Medulla oblongata (tissue), 1 donor: ENCODE results near the gene CD1C.
"Not testable (repeated sequence)": the region's sequence is repeated elsewhere in the genome, so short reads cannot be mapped to it uniquely, and the experiment has no call there.

ENCODE experiments used
- DNase-seq: peaks from one replicate; pipeline ENCODE4 v3.0.0-alpha.2; 2015; ENCODE audit errors: extremely low spot score

CD1C gene

DNA sequence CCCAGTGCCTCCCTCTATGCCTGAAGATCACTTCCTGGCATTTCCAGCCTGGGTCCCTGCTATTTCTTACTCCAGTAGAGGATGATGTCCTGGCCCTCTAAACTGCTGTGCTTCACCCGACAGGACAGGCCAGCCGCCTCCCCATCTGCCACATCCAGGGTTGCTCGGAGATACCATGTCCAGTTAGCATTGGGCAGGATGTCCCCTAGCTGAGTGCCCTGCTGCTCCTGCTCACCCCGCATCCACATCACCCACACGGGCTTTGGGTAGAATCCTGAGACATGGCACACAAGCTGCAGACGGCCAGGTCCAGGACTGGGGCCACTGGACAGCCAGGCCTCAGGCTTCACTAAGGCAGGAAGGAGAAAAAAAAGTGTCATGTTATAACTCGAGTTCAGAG is 39.6 kb downstream of the CD1C start:
- DNase-seq = no peak

DNA sequence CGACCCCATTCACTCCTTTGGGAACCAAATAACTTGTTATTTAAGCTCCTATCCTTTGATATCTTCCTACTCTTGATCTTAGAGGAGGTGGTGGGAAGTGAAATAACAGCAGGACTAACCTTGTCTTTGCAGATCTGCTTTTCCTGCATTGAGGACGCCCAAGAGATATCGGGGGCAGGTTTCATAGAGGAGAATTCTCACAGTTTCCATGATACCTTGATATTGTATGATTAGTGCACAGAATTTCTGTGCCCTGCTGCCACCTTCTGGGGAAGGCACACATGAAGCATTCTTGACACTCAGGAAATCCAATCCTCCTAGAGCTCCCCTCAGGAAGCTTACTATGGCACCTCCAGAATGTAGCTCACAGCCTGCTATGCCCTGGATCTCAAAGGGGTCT is 40.0 kb downstream of the CD1C start:
- no peak for DNase-seq

DNA sequence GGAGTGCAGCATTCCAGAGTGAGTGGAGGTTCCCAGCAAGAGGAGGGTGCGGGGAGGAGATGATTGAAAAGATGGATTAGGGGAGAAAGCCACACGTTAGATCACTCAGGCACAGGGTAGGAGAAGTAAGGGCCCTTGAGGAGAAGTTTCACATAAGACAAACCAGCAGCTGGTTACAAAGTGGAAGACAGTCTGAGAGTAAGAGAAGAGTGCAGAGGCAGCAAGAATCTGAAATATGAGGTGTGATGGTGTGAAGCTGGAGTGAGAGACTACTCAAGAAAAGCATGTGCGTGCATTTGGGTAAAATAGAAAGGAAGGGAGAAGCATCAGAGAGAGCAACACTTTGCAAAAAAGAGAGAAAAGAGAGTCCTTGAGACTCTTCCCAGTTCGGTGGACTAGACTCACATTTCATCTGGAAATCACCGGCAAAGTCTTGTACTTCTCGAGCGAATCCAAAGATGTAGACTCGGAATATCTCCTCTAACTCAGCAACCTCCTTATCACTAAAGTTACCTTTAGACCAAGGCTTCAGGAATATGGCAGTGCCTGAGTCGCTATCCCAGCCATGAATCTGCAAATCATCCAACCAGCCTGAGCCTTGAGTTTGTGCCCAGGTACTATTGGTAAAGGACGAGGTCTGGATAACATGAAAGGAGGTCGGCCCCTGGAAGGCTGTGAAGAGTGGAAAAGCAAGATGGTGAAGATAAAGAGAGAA is 40.8 kb downstream of the CD1C start:
- DNase-seq = no peak

DNA sequence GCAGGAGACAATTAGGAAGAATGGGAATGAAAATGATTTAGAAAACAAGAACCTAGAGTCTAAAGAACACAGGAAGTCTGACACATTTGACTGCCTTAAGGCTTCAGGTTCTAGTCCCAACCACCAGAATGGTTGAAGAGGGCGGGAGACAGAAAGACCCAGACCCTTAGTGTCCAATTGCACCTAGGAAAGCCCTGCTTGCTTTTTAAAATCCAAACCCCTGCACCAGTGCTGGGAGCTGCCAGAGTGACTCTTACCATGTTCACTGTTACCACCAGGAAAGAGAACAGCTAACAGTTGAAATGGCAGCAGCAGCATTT is 41.3 kb downstream of the CD1C start:
- no peak for DNase-seq

DNA sequence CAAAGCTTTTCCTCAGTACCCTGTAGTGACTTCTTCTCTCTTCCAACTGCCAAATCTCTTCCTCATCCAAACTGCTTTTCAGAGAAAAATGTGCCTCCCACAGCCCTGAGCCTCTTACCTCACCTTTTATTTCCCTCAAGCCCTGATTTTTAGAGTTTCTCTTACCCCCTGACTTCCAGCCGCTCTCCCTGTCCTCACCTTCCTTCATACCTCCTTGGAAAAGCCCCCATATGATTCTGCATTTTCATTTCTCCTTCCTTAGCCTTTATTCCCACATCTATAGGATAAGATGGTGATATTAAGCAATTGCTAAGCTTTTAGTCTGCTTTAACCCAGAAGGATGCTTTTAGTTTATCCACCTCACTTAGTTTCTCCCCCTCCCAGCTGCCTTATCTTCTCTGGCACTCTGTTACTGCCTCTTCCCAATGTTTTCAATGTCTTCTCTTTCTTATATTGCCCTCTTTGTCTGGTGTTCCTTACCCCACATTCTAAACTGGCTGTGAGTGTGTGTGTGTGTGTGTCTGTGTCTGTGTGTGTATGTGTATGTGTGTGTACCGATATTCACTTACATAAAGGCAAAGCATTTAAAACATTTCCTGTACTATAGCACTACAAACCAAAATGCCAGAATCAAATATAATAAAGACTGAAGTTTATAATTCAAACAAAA is 41.9 kb downstream of the CD1C start, which contains the start of gene CD1B:
Gene CD1B, minus strand, starts transcription at position 51 of the 670 bp plus-strand sequence. CDS start 108 bp downstream, outside the sequence.
- no peak for DNase-seq

DNA sequence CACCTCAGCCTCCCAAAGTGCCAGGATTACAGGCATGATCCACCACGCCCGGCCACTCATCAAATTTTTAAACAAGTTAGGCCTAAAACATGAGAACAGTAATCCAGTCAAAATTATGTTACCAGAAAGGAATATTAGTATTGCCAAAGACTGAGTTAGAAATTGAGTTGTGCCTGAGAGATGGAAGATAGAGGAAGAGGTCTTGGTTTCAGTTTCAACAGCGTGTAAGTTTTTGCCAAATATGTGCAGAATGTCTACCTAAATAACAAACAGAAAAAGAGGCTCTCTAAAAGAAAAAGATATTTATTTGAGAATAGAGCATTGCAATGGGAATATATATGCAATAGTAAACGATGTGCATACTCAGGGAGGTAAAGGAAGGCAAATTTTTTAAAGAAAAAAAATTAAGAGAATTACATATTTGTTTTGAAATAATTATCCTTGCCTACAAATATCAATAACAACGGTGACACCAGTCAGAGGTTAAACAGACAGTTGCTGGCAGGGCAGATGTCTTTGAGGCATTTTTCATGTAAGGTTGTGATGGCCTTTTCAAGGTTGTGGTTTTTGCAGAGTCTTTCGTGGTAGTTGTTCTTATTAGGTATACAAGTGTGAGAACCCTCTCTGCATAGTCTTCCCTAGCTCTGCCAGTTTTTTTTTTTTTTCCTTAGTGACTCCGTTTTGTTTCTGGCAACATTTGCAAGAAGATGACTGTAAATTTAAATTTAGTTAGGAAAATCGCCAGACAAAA is 43.9 kb downstream of the CD1C start:
- no peak for DNase-seq

DNA sequence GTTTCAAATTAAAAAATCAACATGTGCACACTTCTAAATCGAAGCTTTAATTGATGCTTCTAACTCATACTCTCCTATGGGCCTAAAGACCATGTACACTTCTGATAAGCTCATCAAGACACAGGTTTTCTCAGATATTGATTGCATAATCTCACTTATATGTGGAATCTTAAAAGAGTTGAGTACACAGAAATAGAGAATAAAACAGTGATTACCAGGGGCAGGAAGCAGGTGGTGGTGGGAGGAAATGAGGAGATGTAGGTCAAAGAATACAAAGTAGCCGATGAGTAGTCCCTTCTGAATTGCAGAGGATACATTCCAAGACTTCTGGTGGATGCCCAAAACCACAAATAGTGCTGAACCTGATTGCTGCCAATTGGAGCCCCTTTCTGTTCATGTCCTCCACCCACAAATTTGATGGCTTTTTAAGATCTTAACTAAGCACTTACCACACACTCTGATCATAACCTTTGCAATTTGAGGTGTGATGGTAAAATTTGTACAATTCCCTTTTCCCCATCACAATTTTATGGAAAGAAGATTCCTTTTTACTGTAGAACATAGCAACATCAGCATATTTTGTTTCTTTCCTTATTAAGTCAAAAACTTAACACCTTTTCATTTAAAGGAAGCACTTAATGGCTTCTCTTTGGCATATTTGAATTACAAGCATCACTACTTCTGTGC is 44.9 kb downstream of the CD1C start:
- DNase-seq = no peak

DNA sequence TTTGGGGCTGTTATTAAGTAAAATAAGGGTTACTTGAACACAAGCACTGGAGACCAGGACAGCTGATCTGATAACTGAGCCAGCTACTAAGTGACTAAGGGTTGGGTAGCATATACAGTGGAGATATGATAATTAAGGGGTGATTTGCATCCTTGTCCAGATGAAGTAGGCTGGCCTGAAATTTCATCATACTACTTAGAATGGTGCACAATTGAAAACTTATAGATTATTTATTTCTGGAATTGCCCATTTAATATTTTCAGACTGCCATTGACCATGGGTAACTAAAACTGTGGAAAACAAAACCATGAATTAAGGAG is 45.5 kb downstream of the CD1C start:
- DNase-seq = no peak

DNA sequence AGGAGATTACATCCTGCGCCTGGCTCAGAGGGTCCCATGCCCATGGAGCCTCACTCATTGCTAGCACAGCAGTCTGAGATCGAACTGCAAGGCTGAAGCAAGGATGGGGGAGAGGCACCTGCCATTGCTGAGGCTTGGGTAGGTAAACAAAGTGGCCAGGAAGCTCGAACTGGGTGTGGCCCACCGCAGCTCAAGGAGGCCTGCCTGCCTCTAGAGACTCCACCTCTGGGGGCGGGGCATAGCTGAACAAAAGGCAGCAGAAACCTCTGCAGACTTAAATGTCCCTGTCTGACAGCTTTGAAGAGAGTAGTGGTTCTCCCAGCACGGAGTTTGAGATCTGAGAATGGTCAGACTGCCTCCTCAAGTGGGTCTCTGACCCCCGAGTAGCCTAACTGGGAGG is 46.7 kb downstream of the CD1C start:
- not testable (repeated sequence) for DNase-seq
